ENCODE measurements around the gene MCC.

- TF ChIP-seq EZH2 (optimal IDR thresholded peaks at IDR 0.05; ENCODE audit: low read depth, low read length) (no peak), CTCF (IDR thresholded peaks at IDR 0.05; ENCODE audit: low read length) (no peak), EZH2phosphoT487 (IDR thresholded peaks at IDR 0.05; ENCODE audit: low read length) (no peak)
These were observed 354.9 kb downstream of the MCC start for GRCh38 chr5:113133211-113133975.

Data from MM.1S (cell line).